GM15510 (cell line): ENCODE measurements around the gene CDK14.

ENCODE experiments used
- POLR2A ChIP-seq: IDR thresholded peaks from 3 replicates; pipeline ENCODE4 v1.6.1; 2011; ENCODE audit warnings: borderline replicate concordance; ENCODE audit not compliant: insufficient read length; ENCODE audit errors: extremely low read depth

Gene CDK14

DNA sequence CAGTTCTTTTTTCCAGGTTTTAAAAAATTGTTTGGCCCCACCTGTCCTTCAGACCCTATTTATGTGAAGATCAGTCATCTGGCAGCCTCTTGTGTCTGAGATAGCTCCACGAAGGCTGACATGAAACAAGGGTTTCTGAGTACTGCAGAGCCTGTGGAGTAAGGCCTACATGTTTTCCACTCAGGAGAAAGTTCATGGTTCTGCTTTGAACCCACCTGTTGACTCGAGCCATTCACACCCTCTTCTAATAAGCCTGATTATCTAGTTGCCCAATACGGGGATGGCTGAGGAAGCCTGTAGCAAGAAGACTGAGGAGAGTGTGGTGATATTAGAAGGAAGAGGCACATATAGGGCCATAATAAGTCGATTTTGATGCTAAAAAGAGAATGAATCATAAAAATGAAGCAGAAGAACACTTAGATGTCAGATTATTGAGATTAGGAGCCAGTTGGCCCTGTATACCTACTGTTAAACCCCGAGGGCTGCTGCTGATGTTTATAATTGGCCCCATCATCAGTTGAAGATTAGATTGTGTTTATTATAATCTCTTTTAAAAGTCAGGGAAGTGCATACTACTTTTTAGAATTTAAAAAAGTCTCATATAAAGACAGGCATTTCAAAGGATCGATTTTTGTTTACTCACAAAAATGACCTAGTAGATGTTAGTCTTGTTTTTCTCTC is 109.4 kb downstream of the CDK14 start:
- no peak for TF ChIP-seq POLR2A

DNA sequence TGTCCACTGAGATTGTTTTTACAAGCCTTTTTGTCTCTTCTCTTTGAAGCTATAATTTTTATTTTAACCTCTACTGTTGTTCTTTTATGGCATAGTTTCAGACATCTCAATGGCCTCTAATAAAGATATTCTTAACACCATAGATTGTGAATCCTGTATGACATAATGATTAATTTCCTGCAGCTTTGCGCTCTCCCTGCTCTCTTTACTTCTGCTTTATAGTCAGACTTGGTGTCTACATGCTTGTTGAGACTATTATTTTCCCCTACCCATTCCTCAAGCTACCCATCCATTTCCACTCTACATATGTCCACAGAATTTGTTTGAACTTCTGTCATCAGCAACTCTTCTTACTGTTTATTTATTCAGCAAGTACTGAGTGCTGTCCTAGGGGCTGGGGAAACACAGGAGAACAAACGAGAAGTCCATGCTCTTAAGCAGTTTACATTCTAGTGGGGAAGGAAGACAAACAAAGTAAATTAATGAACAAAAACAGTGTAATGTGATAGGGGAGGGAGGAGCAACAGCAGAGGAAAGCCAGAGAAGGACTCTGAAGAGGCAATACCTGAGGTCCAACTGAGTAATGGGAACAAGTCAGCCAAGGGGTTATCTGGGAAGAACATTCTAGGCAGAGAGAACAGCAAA is 110.1 kb downstream of the CDK14 start:
- TF ChIP-seq POLR2A: no peak

DNA sequence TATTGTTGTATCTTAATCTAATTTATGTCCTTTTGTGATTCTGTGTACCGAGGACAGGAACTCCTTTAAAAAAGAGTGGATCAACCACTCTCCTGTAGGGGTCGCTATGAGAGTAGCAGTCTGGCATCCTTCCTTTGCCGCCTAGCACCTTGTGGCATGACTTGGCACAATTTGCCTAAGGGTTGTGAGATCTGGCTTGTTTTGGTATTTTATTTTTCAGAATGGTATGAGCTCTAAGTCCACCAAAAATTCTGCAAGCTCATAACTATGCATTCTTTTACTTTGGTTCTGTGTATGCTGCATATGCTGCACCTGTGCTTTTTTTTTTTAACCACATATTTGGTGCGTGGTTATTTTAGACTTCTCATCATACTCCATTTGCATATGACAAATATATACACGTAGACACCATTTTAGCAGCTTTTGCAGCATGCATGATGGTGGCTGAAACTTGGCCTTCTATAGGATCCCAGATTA is 112.8 kb downstream of the CDK14 start:
- TF ChIP-seq POLR2A: no peak

DNA sequence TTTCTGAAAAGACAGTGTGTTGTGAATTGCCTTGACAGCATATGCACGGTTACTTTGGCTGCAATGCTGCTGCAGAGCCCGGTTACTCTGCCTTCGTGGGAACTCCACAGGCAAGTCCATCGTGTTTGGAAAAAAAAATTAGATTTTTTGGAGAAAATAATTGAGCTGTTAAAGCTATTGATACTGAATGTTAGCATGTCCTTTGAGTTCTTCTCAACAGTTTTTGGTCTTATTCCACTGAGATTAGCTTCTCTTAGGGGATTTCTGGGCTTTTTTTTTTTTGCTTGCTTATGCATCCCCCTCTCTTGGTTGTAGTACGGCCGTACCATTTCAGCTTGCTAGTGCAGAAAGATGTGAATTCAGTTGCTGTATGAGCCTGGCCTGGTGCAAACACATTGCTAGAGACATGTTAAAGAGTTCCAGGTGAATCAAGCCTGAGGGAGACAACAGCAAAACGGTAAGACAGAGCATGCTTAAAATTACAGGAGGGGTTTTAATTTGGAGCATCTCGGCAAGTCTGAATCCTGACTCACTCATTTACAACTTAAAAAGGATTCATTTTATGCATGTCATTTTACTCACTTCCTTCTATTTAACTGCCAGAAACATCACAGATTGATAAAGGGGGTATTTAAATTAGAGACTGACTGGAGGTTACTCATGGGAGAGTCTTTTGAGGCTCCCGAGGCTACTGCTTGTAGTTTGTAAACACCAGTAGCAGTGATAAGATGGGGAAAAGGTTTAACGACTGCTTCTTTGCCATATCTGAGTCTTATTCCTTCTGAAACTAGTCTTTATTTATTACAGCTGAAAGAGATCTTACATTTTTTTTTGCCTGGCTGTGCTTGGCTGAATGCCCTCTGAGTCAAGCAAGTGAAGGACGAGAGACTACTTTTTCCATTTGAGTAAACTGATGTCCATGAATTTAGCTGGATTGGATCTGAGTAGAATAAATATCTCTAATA is 113.7 kb downstream of the CDK14 start:
- TF ChIP-seq POLR2A: no peak

DNA sequence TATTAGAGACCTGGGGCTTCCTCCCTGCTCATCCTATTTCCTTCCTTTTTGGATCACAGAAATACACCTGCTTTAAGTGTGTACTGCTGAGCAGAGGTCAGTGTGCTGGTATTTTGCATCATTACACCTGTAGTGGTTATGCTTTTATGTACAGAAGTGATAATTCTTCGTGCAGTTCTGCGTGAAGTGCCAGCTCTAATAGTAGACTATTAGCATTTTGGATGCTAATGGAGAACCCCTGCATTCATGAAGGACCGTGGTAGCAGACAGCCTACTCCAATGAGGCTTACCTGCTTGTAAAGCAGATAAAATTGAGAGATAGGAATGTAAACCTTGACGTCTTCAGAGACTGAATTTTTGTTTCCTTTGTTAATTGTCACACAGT is 114.3 kb downstream of the CDK14 start:
- TF ChIP-seq POLR2A: no peak

DNA sequence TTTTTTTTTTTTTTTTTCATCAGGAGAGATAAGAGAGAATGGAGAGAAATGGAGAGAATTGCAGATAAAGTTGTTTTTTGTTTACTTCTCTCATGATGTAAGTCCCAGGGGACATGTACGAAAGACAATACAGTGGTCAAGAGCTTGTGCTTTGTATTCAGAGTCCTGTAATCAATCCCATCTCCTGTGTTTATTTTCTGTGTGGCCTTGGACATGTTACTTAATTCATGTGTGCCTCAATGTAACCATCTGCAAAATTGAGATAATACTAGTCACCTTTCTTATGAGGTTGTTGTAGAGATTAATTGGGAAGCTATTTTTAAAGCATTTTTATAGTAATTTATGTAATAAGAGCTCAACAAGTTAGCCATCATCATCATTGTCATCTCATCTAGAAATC is 117.5 kb downstream of the CDK14 start:
- TF ChIP-seq POLR2A: no peak

DNA sequence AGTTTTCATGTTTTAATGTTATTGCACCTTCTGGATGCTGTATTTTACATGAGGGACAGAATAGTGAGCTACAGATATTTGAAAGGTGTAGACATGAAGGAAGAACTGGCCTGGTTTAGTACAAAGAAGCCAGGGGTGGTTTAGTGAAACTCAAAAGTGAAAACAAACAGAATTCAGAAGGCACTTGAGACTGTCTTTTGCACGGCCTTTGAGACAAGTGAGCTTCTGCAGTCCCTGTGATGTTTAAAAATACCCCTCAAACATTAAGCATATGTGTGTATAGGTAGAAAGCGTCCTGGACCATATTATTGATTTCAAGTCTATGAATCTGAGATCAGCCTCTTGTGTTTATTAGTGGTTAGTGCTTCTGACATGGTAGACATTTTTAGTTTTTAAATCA is 118.9 kb downstream of the CDK14 start:
- no peak for TF ChIP-seq POLR2A

DNA sequence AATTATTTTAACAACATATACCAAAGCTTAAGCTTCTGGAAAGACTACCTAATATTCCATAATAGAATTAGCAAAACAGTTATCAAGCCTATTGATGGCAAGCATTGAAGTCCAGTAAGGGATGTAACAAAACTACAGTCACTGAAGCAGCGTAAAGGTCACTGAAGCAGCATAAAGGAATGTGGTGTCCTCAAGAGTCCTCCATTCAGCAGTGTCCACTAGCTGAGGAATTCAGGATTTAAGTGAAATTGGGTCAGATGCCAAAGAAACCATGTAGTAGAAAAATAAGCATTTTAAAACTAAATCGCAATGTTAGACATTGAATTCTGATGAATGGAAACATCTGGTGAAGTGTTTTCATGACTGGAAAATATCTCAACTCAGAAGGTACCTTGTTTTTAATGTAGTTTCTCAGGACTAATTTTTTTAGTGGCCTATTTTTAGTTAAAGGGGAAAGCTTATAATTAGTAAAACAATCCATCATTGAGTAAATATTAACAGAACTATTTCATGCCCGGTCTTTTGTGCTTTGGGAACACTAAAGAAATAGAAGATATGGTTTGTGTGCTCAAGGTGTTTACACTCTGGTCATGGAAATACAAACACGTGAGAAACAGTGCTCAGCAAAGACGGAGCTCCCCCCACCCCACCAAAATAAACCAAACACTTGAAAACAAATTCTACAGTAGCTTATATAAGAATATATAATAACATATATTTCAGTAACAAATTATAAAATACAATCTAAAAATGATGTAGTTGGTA is 121.4 kb downstream of the CDK14 start:
- no peak for TF ChIP-seq POLR2A

DNA sequence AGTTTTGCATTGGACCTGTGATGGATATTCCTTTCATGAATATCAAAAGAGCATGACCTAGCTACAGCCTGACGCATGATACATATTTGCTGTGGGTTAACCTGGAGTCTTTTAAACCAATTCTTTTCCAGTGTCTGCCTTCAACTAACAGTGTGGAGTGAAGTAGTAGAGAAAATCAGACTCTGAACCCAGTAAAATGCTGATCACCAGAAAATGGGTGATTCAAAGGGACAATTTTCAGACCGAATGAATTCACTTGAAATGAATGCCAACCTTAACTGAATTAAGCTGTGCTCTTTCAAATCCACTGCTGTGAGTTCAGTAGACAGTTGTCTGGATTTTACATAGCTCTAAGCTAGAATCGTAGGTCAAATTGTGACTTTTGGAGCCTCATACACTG is 123.0 kb downstream of the CDK14 start:
- TF ChIP-seq POLR2A: no peak

DNA sequence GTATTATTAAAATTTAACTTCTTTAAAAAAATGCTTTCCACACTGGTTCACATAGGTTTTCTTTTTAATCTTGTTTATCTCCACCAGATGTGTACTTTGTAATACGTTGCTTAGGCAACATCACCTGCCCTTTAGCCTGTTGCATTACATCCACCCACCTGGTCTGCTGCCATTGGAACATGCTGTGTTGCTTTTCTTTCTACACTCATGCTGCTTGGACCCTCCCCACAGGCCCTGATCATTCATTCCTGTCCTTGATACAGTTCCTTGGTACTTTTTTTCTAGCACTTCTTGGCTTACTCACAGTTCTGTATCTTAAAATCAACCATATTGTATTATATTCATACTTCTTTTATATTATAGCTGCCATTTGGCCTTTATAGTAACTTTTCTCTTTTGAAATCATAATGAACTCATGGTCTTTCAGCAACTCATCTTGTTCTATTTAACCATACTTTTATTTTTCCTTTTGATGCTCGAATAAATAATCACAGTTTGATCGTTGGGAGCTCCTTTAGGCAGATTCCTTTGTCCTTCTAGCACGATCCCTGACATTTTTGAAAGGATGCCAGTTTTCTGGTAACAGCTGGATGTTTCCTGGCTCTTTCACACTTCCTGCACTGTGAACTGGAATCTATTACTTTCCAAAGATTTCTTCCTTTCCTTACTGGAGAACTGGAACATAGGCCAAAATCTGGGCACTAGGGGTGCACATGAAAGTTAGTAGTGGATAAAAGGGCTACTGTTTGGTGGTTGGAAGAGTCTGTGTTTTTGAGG is 125.1 kb downstream of the CDK14 start:
- no peak for TF ChIP-seq POLR2A

DNA sequence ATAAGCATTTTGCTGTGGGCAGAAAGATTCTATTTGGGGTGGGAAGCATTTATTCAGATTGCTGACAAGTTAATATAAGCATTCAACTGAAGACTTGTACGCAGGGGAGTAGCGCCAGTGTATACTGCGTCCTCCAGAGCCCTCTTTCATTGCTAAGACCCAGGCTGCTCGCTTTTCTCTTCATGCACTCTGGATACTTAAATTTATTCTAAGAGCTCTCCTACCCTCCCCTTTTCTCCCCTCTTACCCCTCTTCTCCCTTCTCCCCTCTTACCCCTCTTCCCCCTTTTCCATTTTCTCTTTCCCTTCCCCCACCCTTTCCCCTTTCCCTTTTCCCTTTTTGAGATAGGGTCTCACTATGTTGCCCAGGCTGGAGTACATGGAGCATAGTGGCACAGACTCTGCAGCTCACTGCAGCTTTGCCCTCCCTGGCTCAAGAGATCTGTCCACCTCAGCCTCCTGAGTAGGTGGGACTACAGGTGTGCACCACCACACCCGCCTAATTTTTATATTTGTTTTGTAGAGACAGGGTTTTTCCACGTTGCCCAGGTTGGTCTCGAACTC is 125.8 kb downstream of the CDK14 start:
- TF ChIP-seq POLR2A: no peak

DNA sequence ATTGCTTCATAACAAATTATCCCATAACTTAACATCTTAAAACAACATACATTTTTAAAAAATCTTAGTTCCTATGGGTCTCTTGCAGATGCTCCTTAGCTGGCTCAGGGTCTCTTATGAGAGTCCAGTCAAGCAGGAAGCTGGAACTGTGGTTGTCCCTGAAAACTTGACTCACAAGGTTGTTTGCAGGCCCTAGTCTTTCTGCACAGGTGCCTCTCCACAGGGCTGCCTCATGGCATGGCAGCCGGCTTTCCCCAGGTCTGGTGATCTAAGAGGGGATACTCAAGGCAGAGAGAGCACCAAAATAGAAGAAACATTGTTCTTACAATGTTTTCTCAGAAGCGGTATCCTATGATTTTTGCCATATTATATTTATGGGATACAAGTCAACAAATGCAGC is 127.1 kb downstream of the CDK14 start:
- no peak for TF ChIP-seq POLR2A

DNA sequence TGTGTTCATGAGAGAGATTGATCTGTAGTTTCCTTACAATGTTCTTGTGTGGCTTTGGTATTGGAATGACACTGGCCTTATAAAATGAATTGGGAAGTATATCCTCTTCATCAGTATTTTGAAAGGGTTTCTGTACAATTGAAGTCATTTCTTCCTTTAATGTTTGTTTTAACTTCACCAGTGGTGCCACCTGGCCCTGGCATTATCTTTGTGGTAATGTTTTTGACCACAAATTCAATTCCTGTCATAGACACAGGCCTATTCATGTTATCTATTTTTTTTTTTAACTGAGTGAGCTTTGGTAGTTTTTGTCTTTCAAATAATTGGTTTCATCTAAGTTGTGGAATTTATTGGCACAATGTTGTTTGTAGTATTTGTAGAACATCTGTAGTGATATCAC is 127.7 kb downstream of the CDK14 start:
- no peak for TF ChIP-seq POLR2A
